ENCODE data around the gene PRPS1L1. TPM values are rescaled to one million over a fixed set of nuclear protein-coding genes. Genes with fewer than 3 reads are reported as not detected.

Gene PRPS1L1
- total RNA-seq, 3 donors from 2014 or later = not detected

GRCh38 chr7:17988858-17989257, 38.8 kb downstream of the PRPS1L1 start:
- no peaks in the 10 kb centered on the region for H3K9me3 ChIP-seq
- H3K4me3 ChIP-seq = no peak overlapping the region
- no peak for DNase-seq
- no peak for TF ChIP-seq CTCF (IDR thresholded peaks at IDR 0.05)
- ATAC-seq = no peak
- H3K4me1 ChIP-seq (ENCODE audit: low read depth) = peaks cover 20% of the 10 kb centered on the region
- intact Hi-C loops (cut with DNase I, micrococcal nuclease) = no loop called here
- no peaks in the 10 kb centered on the region for H3K36me3 ChIP-seq (ENCODE audit: low read depth)

- Histone ChIP-seq H3K4me3 (no peak overlapping the region), H3K9me3 (no peaks in the 10 kb centered on the region), H3K4me1 (ENCODE audit: low read depth) (peaks cover 25% of the 10 kb centered on the region), H3K36me3 (ENCODE audit: low read depth) (no peaks in the 10 kb centered on the region)
- no peak for TF ChIP-seq CTCF (IDR thresholded peaks at IDR 0.05)
- intact Hi-C loops (cut with DNase I, micrococcal nuclease) = no loop called here
- ATAC-seq (no peak), DNase-seq (no peak)
Measured at GRCh38 chr7:17988141-17988540, 39.5 kb downstream of the PRPS1L1 start.

- intact Hi-C loops (cut with DNase I, micrococcal nuclease) = no loop called here
- ATAC-seq = peak; percentile 54
- no peak for DNase-seq
- no peaks in the 10 kb centered on the region for H3K36me3 ChIP-seq (ENCODE audit: low read depth)
- no peak for TF ChIP-seq CTCF (IDR thresholded peaks at IDR 0.05)
- peaks cover 25% of the 10 kb centered on the region for H3K4me1 ChIP-seq (ENCODE audit: low read depth)
- H3K4me3 ChIP-seq = no peak overlapping the region
- H3K9me3 ChIP-seq = no peaks in the 10 kb centered on the region
Measured at GRCh38 chr7:17986851-17987250, 40.8 kb downstream of the PRPS1L1 start.

GRCh38 chr7:17985473-17986239, 42.0 kb downstream of the PRPS1L1 start:
- H3K36me3 ChIP-seq (ENCODE audit: low read depth) = no peaks in the 10 kb centered on the region
- ATAC-seq (peak; percentile 46), DNase-seq (no peak)
- H3K9me3 ChIP-seq = no peaks in the 10 kb centered on the region
- no peak for TF ChIP-seq CTCF (IDR thresholded peaks at IDR 0.05)
- H3K4me3 ChIP-seq = no peak overlapping the region
- intact Hi-C loops (cut with DNase I, micrococcal nuclease) = no loop called here
- peaks cover 25% of the 10 kb centered on the region for H3K4me1 ChIP-seq (ENCODE audit: low read depth)

GRCh38 chr7:17984288-17984687, 43.4 kb downstream of the PRPS1L1 start:
- Histone ChIP-seq H3K36me3 (ENCODE audit: low read depth) (no peaks in the 10 kb centered on the region), H3K4me1 (ENCODE audit: low read depth) (peaks cover 25% of the 10 kb centered on the region), H3K4me3 (no peak overlapping the region), H3K9me3 (no peaks in the 10 kb centered on the region)
- DNase-seq = peak in 1 of 3 donors; percentile 42
- peak; percentile 90 for ATAC-seq
- intact Hi-C loops (cut with DNase I, micrococcal nuclease) = no loop called here
- TF ChIP-seq CTCF (IDR thresholded peaks at IDR 0.05) = no peak
